Measurements from ENCODE around the gene DOCK1. TPM values are rescaled to one million over a fixed set of nuclear protein-coding genes. Genes with fewer than 3 reads are reported as not detected.

The DOCK1 gene
- polyA plus RNA-seq, 1 donor from 2014 or later = 2.7 TPM

- H3K27ac ChIP-seq (ENCODE audit: low read length) = no peak overlapping the region
- H3K4me2 ChIP-seq (ENCODE audit: low read length) = no peak overlapping the region
- H3K9ac ChIP-seq (ENCODE audit: low read length) = no peak overlapping the region
- H3K9me3 ChIP-seq (ENCODE audit: low read length) = no peaks in the 10 kb centered on the region
- no peaks in the 10 kb centered on the region for H3K79me2 ChIP-seq (replicated peaks; ENCODE audit: insufficient read depth, low read length)
- no peaks in the 10 kb centered on the region for H3K36me3 ChIP-seq (ENCODE audit: insufficient read depth, low read length)
- H2AFZ ChIP-seq (ENCODE audit: low read depth, low read length) = no peak overlapping the region
- no peak overlapping the region for H3K4me3 ChIP-seq (ENCODE audit: low read length)
- no peaks in the 10 kb centered on the region for H3F3A ChIP-seq (ENCODE audit: insufficient read depth, low read length, poor library complexity, severe bottlenecking)
- no peaks in the 10 kb centered on the region for H3K27me3 ChIP-seq (ENCODE audit: insufficient read depth, low read depth, low read length)
- TF ChIP-seq EP300 (conservative IDR thresholded peaks at IDR 0.05; ENCODE audit: poor library complexity, severe bottlenecking) = no peak
- TF ChIP-seq RAD21 (conservative IDR thresholded peaks at IDR 0.05) = no peak
- no peak for TF ChIP-seq MXI1 (conservative IDR thresholded peaks at IDR 0.05; ENCODE audit: poor library complexity, severe bottlenecking)
- TF ChIP-seq, protein P1, sequence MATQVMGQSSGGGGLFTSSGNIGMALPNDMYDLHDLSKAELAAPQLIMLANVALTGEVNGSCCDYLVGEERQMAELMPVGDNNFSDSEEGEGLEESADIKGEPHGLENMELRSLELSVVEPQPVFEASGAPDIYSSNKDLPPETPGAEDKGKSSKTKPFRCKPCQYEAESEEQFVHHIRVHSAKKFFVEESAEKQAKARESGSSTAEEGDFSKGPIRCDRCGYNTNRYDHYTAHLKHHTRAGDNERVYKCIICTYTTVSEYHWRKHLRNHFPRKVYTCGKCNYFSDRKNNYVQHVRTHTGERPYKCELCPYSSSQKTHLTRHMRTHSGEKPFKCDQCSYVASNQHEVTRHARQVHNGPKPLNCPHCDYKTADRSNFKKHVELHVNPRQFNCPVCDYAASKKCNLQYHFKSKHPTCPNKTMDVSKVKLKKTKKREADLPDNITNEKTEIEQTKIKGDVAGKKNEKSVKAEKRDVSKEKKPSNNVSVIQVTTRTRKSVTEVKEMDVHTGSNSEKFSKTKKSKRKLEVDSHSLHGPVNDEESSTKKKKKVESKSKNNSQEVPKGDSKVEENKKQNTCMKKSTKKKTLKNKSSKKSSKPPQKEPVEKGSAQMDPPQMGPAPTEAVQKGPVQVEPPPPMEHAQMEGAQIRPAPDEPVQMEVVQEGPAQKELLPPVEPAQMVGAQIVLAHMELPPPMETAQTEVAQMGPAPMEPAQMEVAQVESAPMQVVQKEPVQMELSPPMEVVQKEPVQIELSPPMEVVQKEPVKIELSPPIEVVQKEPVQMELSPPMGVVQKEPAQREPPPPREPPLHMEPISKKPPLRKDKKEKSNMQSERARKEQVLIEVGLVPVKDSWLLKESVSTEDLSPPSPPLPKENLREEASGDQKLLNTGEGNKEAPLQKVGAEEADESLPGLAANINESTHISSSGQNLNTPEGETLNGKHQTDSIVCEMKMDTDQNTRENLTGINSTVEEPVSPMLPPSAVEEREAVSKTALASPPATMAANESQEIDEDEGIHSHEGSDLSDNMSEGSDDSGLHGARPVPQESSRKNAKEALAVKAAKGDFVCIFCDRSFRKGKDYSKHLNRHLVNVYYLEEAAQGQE (IDR thresholded peaks at IDR 0.05; ENCODE audit: borderline replicate concordance) = no peak
- TF ChIP-seq SMC3 (conservative IDR thresholded peaks at IDR 0.05; ENCODE audit: poor library complexity) = no peak
- no peak for TF ChIP-seq CTCF (IDR thresholded peaks at IDR 0.05; ENCODE audit: poor library complexity, severe bottlenecking)
- TF ChIP-seq EZH2 (IDR thresholded peaks at IDR 0.05; ENCODE audit: borderline replicate concordance, insufficient read depth, low read length, poor library complexity, severe bottlenecking) = no peak
- TF ChIP-seq POLR2AphosphoS5 (IDR thresholded peaks at IDR 0.05) = no peak
- TF ChIP-seq TAF1 (IDR thresholded peaks at IDR 0.05; ENCODE audit: low read depth) = no peak
- H4K20me1 ChIP-seq (ENCODE audit: insufficient read depth) = no peaks in the 10 kb centered on the region
- H3K9me2 ChIP-seq (ENCODE audit: insufficient read depth, low read length) = no peaks in the 10 kb centered on the region
Measured at GRCh38 chr10:127221281-127221680, 316.1 kb downstream of the DOCK1 start.

GRCh38 chr10:127227027-127227426, 321.8 kb downstream of the DOCK1 start:
- no peak for TF ChIP-seq CTCF (IDR thresholded peaks at IDR 0.05; ENCODE audit: poor library complexity, severe bottlenecking)
- no peak for TF ChIP-seq EP300 (conservative IDR thresholded peaks at IDR 0.05; ENCODE audit: poor library complexity, severe bottlenecking)
- no peak for TF ChIP-seq POLR2AphosphoS5 (IDR thresholded peaks at IDR 0.05)
- TF ChIP-seq TAF1 (IDR thresholded peaks at IDR 0.05; ENCODE audit: low read depth) = no peak
- no peak for TF ChIP-seq EZH2 (IDR thresholded peaks at IDR 0.05; ENCODE audit: borderline replicate concordance, insufficient read depth, low read length, poor library complexity, severe bottlenecking)
- TF ChIP-seq SMC3 (conservative IDR thresholded peaks at IDR 0.05; ENCODE audit: poor library complexity) = no peak
- TF ChIP-seq MXI1 (conservative IDR thresholded peaks at IDR 0.05; ENCODE audit: poor library complexity, severe bottlenecking) = no peak
- TF ChIP-seq, protein P1 (IDR thresholded peaks at IDR 0.05; ENCODE audit: borderline replicate concordance) = no peak
- TF ChIP-seq RAD21 (conservative IDR thresholded peaks at IDR 0.05) = no peak
- no peak overlapping the region for H3K4me3 ChIP-seq (ENCODE audit: low read length)

More at GRCh38 chr10:127227027-127227426, 321.8 kb downstream of the DOCK1 start:
- no peaks in the 10 kb centered on the region for H3K9me2 ChIP-seq (ENCODE audit: insufficient read depth, low read length)
- no peak overlapping the region for H2AFZ ChIP-seq (ENCODE audit: low read depth, low read length)
- H3K79me2 ChIP-seq (replicated peaks; ENCODE audit: insufficient read depth, low read length) = no peaks in the 10 kb centered on the region
- no peak overlapping the region for H3K9ac ChIP-seq (ENCODE audit: low read length)
- no peaks in the 10 kb centered on the region for H4K20me1 ChIP-seq (ENCODE audit: insufficient read depth)
- no peaks in the 10 kb centered on the region for H3K36me3 ChIP-seq (ENCODE audit: insufficient read depth, low read length)
- H3K9me3 ChIP-seq (ENCODE audit: low read length) = no peaks in the 10 kb centered on the region
- H3K4me2 ChIP-seq (ENCODE audit: low read length) = no peak overlapping the region
- H3K27me3 ChIP-seq (ENCODE audit: insufficient read depth, low read depth, low read length) = no peaks in the 10 kb centered on the region
- H3K27ac ChIP-seq (ENCODE audit: low read length) = no peak overlapping the region
- no peaks in the 10 kb centered on the region for H3F3A ChIP-seq (ENCODE audit: insufficient read depth, low read length, poor library complexity, severe bottlenecking)

All from neural cell (in vitro differentiated cells).